HG02588 (cell line): ENCODE results near the gene PTPRM.

Source experiments
- ATAC-seq: cut with Tn5 transposase; IDR thresholded peaks from one replicate; pipeline ENCODE4 v1.9.1; 2021; ENCODE audit warnings: mild to moderate bottlenecking, moderate library complexity; ENCODE audit not compliant: unreplicated experiment

PTPRM gene

GRCh38 chr18:8366656-8367055 lies 799.5 kb downstream of the PTPRM start:
- no peak for ATAC-seq

- ATAC-seq: no peak
These were observed 800.3 kb downstream of the PTPRM start for GRCh38 chr18:8367217-8367988.

GRCh38 chr18:8368512-8369217 lies 801.5 kb downstream of the PTPRM start:
- ATAC-seq: no peak

GRCh38 chr18:8373486-8373885 lies 806.4 kb downstream of the PTPRM start:
- ATAC-seq: no peak

- no peak for ATAC-seq
These were observed 807.6 kb downstream of the PTPRM start for GRCh38 chr18:8374676-8375075.

- no peak for ATAC-seq
These were observed 808.1 kb downstream of the PTPRM start for GRCh38 chr18:8375249-8375648.

- no peak for ATAC-seq
These were observed 809.0 kb downstream of the PTPRM start for GRCh38 chr18:8376113-8376512.

GRCh38 chr18:8379187-8379941 lies 812.2 kb downstream of the PTPRM start:
- no peak for ATAC-seq

- ATAC-seq: no peak
These were observed 812.9 kb downstream of the PTPRM start for GRCh38 chr18:8380006-8380405.

- no peak for ATAC-seq
These were observed 813.8 kb downstream of the PTPRM start for GRCh38 chr18:8380926-8381325.

- ATAC-seq: no peak
These were observed 814.8 kb downstream of the PTPRM start for GRCh38 chr18:8381821-8382459.

- no peak for ATAC-seq
These were observed 818.3 kb downstream of the PTPRM start for GRCh38 chr18:8385400-8385799.

GRCh38 chr18:8386669-8387380 lies 819.7 kb downstream of the PTPRM start:
- no peak for ATAC-seq

GRCh38 chr18:8389391-8390340 lies 822.5 kb downstream of the PTPRM start:
- ATAC-seq: no peak

GRCh38 chr18:8391068-8391467 lies 824.0 kb downstream of the PTPRM start:
- ATAC-seq: no peak

GRCh38 chr18:8396254-8396653 lies 829.1 kb downstream of the PTPRM start:
- no peak for ATAC-seq

GRCh38 chr18:8397034-8397433 lies 829.9 kb downstream of the PTPRM start:
- ATAC-seq: no peak

GRCh38 chr18:8399138-8399537 lies 832.0 kb downstream of the PTPRM start:
- ATAC-seq: no peak

GRCh38 chr18:8400193-8400752 lies 833.2 kb downstream of the PTPRM start:
- ATAC-seq: no peak
